ENCODE results near the gene PRPF40B.

Gene PRPF40B

DNA sequence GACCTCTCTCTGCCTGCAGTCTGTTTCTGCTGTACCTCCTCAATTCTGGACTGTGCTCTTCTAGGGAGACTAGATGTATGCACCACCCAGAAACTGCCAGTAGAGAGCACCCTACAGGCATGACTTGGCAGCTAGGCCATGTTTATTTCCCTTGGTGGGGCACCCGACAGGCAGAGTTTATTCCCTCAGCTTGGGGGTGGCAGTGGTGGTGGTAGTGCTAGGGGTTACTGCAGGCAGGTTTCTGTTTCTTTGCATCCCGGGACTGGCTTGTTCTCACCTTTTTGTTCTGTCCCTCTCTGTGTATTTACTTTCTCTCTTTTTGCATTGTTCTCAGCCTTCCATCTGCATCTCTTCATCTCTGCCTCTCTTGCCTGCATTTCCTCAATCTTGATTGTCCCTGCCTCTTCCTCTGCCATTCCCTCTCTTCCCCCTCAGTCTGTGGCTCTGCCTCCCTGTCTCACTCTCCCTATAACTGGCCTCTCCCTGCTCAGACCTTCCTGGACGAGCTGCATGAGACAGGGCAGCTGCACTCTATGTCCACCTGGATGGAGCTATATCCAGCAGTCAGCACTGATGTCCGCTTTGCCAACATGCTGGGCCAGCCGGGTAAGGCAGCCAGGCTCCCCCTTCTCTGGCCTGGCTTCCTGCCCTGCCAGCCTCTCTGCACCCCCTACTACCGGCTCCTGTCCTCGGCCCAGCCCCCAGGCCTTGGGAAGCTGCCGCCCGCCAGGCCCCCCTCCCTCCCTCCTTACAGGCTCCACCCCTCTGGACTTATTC is 13.8 kb downstream of the PRPF40B start:
- DNase-seq: peak; percentile 35

GRCh38 chr12:49641748-49642369 is 18.5 kb downstream of the PRPF40B start:
- no peak for DNase-seq

DNA sequence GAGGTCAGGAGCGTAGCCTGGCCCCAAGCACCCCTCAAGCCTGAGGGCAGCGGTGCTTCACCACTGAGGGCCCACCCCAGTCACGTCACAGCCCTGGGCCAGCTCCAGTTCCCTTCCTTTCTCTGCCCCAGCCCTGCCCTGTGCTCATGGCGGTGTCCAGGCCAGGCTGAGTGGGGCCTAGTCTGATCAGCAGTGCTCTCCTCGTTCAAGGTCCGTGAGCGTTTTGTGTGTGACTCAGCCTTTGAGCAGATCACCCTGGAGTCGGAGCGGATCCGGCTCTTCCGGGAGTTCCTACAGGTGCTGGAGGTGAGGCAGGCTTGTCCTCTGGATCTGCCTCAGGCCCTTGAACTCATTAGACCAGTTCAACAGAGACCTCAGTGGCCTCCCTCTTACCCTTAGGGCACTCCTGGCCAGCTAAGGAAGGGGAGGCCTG is 19.0 kb downstream of the PRPF40B start:
- no peak for DNase-seq

DNA sequence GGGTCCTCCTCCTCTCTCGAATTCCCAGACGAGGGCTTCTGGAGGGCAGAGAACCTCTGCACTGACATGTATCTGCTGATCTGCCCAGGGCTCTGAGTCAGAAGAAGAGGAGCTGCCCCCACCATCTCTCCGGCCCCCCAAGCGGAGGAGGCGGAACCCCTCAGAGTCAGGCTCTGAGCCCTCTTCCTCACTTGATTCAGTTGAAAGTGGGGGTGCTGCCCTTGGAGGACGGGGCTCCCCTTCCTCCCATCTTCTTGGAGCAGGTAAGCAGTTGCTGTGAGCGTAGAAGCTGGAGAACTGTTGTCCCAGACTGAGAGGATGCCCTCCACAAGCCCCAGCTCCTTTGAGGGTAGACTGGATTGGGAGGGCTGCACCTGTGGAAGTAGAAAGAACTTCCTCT is 19.8 kb downstream of the PRPF40B start:
- DNase-seq: no peak

DNA sequence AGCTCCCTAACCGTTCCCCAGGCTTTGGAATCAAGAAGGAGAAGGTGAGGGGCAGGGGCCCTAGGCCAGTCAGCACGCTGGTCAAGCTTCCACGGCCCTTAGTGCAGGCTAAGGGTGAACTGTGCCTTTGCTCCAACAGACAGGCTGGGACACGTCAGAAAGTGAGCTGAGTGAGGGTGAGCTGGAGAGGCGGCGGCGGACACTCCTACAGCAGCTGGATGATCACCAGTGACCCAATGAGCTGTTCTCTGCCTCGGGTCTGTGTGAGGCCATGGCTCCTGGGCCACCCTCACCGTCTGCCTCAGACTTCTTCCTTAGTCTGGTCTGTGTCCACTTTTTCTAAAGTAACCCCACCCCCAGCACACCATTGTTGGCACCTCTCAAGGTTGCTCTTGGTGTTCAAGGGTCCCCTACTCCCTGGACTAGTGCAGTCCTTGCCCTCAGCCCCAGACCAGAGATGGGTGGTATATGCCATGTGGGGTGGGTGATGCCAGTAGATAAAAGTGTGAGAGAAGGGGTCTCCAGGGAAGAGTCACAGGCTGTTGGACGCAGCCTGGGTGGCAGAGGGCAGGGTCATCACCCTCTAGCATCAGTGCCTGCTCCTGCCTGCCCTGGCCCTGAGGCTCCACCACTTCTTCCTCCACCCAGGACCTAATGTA is 20.7 kb downstream of the PRPF40B start:
- no peak for DNase-seq

GRCh38 chr12:49644620-49644994 is 21.2 kb downstream of the PRPF40B start:
- DNase-seq: peak; percentile 77

- DNase-seq: no peak
Observed at GRCh38 chr12:49645146-49646039, 22.0 kb downstream of the PRPF40B start.

DNA sequence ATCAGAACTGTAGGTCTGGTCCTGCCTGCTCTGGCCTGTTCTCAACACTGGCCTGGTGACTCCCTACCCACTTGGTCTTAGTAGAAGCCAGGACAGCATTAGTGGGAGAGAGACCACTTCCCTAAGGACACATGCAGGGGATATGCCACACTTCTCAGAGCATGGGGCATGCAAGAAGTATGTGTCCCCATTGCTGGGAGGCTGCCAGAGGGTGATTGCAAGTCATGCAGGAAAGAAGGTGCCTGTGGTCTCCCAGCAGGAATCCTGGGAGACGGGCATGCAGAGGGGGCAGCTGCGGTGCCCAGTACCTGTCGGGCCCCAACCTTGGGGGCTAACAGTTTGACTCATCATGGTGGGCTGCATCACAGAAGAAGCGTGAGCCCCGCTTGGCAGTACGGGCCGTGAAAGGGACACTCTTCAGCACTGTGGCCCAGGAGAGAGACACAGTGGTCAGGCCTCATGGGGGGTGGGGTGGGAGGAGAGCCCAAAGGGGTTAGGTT is 23.0 kb downstream of the PRPF40B start:
- DNase-seq: no peak

GRCh38 chr12:49646871-49647654 is 23.7 kb downstream of the PRPF40B start:
- no peak for DNase-seq

DNA sequence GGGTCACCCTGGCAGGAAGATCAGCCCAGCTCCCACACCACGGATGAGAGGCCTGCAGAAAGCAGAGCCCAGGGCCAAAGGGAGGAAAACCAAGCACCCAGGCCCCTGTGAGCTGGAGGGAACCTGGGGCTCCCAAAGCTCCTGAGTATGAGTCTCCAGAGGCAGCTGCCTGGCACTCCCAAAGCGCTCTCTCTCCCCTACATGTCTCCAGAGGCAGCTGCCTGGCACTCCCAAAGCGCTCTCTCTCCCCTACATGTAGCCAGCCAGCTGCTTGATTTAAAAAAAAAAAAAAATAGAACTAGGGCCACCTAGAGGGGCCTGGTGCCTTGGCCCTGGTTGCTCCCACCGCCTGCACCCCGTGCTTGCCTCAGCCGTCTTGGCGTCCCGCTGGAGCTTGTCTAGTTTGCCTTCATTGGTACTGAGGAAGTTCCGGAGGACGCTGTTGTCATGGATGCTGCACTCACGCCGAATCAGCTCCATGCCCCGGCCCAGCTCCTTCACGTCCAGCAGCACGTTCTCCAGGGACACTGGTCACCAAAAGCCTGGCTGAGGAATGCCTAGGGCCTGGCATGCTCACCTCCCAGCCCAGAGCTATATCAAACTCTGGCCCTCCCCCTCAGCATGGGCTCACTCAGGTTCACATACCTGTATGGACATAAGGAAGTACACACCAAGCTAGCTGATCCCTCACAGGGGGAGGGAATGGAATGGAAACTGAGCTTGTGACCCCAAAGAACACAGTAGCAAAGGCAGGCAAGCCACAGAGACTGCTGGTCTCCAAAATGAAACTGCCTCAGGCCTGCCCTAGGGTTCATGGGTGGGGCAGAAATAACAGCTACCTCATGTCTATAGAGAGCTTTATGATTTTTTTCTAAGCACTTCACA is 24.7 kb downstream of the PRPF40B start:
- no peak for DNase-seq

DNA sequence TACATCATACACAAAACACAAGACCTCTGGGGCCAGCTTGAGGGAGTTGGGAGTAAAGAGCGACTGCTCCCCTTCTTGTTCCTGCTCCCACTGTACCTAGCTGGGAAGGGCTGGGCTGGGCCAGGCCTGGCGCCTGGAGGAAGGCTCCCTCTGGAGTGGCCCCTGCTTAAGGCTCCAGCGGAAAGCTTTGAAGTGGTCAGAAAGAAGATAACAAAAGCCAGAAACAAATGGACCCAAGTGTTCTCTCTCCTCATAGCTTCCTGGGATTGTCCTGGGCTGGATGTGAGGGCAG is 25.3 kb downstream of the PRPF40B start:
- DNase-seq: no peak

GRCh38 chr12:49649445-49649844 is 26.1 kb downstream of the PRPF40B start:
- DNase-seq: no peak

- DNase-seq: no peak
Observed at GRCh38 chr12:49649892-49650291, 26.5 kb downstream of the PRPF40B start.

DNA sequence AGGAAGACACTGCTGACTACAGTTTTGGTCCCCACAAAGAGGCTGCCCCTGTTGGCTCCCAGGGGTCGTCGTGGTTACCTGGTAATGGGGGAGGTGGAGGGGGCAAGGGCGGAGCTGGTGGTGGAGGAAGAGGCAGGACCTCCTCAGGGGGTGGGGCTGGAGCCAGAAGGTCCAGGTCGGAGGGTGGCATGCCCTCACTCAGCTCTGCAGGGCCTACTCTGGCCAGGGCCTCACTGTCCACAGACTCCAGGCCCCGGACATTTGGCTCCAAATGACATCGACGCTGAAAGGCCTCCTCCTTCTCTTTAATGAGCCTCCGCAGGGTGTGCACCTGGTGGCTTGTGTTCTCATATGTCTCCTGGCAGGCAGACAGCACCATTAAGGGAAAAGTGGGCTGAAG is 28.5 kb downstream of the PRPF40B start:
- DNase-seq: no peak

DNA sequence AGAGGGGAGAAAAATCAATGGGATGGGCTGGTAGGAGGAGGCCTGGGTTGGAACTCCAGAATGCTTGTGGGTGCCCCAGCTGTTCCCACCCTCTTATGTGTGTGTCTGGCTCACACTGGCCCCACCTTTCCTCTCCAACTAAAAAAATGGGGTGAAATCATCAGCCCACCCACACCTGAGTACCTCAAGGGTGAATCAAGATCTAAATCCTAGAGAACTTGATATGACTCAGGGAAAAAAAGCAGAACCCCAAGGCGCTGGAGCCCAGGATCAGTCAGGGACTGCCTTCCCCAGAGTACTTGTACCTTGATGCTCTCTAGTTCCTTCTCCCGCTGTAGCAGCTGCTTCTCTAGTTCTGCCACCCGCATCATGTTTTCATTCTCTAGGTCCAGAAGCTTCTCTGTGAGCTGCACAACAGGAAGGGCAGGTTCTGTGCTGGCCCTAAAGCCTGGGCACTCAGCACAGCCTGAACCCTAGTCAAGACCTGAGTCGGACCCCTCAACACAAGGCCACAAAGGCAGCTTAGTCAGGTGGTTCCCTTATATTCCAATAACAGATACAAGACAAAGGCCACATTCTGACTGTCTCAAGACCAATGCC is 29.7 kb downstream of the PRPF40B start:
- no peak for DNase-seq

DNA sequence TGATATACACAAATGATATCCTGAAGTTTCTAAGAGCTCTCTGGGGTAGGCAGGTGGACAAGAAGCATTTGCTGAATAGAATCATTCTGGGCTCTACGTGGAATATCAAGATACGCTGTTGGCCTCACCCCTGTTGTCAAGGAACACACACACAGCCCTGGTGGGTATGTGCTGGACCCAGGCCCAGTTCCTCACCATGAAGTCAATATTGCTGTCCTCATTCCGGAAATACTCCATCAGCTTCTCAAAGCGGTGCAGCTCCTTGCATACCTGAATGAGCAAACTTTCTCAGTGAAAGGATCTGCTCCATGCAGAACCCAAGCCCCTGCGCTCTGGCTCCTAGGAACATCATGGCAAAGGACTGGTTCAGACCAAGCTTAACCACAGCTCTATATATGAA is 31.4 kb downstream of the PRPF40B start:
- no peak for DNase-seq

- no peak for DNase-seq
Observed at GRCh38 chr12:49655595-49656236, 32.4 kb downstream of the PRPF40B start.

DNA sequence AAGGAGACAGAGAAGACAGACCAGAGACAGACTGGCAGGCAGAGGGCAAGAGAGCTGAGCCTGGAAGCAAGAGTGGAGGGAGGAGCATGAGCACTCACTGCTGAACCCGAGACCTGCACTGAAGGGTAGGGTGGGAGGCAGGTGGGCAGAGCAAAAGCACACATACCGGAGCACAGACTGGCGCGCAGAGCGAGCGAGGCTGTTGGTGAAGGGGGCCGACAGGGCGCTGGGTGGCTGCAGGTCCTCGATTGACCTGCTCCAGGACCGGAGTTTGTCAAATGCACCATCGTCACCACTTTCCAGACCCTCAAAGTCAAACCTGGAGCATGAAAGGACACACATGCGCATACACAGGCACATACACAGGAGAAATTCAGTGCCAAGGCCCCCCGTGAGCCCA is 34.9 kb downstream of the PRPF40B start:
- DNase-seq: no peak

GRCh38 chr12:49659753-49660152 is 36.4 kb downstream of the PRPF40B start:
- DNase-seq: no peak

DNA sequence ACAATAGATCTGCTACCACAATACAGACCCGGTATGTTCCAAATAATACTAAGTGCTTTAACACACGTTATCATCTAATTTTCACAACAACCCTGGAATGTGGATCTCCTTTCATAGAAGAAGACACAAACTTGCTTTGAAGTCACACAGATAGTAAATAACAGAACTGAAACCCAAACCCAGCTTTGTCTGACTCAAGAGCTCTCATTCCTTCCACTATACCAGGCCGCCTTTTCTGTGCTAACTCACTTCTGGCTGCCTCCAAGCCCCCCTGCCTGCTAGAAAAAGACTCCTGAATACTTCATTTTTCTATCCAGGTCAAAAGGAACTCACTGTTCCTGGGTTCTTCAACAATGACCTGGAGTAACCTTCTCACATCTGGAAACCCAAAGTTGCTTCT is 37.8 kb downstream of the PRPF40B start:
- no peak for DNase-seq

All from activated CD4-positive, alpha-beta T cell treated with anti-CD3 and anti-CD28 coated beads for 1 hour (primary cell).